ENCODE measurements around the gene ZNF683.
A peak's percentile ranks its signal among the peaks of the same experiment; 100 is the strongest.
"Not testable (repeated sequence)": the region's sequence is repeated elsewhere in the genome, so short reads cannot be mapped to it uniquely, and the experiment has no call there.

The ZNF683 gene

DNA sequence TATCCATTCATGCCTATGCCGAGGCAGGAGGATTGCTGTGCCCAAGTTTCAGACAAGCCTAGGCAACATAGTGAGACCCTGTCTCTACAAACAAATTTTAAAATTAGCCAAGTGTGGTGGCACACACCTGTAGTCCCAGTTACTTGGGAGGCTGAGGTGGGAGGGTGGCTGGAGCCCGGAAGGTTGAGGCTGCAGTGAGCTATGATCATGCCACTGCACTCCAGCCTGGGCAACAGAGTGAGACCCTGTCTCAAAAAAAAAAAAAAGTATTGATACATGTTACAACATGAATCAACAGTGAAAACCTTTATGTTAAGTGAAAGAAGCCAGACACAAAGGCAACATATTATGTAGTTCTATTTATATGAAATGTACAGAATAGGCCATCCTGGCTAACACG lies 12.5 kb upstream of the ZNF683 start:
- not testable (repeated sequence) for DNase-seq (ENCODE audit: low spot score)

- DNase-seq (ENCODE audit: low spot score): no peak
Observed at GRCh38 chr1:26384076-26384475, 11.5 kb upstream of the ZNF683 start.

- DNase-seq (ENCODE audit: low spot score): no peak
Observed at GRCh38 chr1:26378879-26379251, 6.3 kb upstream of the ZNF683 start.

GRCh38 chr1:26378088-26378878 lies 5.7 kb upstream of the ZNF683 start:
- DNase-seq (ENCODE audit: low spot score): peak; percentile 94

- DNase-seq (ENCODE audit: low spot score): no peak
Observed at GRCh38 chr1:26376050-26376449, 3.5 kb upstream of the ZNF683 start.

DNA sequence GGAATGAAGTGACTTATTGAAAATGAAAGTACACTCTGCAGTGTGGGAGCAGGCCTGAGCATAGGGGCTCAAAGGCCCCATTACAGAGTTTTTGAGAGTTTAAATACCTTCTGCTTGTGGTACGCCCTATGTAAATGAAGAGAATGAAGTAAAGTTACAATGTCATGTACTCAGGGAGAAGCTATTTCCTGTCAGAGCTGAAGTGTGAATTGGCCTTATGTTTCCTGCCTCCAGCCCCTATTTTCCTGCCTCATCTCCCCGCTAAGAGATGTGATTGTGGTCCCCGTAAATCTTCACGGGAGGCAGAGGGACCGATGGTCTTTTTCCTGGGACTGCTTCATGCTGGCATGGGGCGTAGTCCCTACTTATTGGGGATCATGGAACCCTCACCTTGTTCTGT lies 2.5 kb upstream of the ZNF683 start:
- DNase-seq (ENCODE audit: low spot score): no peak

DNA sequence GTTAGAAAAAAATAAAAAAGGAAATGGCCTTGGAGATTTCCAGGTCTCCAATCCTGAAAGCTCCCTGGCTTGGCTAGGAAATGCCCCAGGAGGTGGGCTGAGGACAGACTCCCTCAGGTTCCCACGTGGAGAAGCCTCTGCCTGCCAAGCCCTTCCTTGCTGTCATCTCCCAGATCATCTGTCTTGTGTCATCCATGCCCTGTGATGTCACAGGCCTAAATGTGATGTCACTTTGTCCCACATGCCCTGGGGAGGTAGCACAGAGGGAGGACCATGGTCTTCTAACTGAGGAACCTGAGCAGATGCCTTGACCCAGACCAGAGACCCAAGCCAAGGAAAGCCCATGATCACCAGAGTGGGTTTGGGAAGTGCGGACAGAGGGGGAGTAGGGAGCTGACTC lies 1.8 kb upstream of the ZNF683 start:
- DNase-seq (ENCODE audit: low spot score): not testable (repeated sequence)

GRCh38 chr1:26373789-26374188 lies 1.2 kb upstream of the ZNF683 start:
- DNase-seq (ENCODE audit: low spot score): no peak

DNA sequence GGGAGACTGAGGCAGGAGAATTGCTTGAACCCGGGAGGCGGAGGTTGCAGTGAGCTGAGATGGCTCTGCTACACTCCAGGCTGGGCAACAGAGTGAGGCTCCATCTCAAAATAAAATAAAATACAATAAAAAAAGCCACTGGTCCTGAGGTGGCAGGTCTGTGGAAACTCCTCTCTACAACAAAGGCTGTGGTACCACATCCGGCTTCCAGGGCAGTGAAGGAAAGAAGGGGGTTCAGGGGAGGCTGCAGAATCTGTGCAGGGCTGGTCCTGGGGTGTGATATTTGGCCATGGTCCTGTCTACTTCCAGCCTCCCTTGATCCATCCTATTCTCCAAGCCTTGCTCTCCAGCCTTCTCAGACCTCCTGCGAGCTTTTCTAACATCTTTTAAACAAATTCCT lies 731 bp upstream of the ZNF683 start:
- no peak for DNase-seq (ENCODE audit: low spot score)

GRCh38 chr1:26372039-26372438 lies 511 bp downstream of the ZNF683 start:
- DNase-seq (ENCODE audit: low spot score): peak; percentile 39

DNA sequence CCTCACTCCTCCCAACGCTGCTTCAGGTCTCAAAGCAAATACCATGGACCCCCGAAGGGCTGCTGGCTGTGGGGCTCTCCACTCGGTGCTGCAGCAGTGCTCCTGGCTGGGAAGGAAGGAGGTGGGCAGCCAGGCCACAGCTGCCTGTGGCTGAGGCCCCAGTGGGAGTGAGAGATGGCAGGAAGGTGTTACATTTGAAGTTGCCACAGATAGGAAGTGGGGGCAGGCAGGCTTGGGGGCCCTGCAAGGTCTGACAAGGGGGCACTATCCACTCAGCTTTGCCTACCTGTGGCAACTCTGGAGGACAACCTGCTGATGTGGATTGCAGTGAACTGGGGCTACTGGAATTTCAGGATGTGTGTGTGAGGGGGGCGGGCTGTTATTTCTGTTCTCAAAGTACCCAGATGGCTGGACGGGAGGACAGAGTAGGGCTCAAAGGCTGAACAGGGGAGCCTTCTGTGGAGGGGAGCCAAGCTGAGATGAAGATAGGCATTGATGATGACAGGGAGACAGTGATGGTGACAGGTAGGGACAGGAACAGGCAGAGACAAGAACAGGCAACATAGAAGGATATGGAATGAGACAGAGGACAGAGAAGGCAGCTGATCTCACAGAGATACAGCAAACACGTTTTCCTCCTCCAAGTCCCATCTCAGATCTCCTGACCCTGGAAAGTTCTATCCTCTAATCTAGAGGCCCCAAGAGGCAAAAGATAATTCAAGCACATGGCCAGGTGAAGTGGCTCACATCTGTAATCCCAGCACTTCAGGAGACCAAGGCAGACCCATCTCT lies 1.8 kb downstream of the ZNF683 start:
- DNase-seq (ENCODE audit: low spot score): no peak

DNA sequence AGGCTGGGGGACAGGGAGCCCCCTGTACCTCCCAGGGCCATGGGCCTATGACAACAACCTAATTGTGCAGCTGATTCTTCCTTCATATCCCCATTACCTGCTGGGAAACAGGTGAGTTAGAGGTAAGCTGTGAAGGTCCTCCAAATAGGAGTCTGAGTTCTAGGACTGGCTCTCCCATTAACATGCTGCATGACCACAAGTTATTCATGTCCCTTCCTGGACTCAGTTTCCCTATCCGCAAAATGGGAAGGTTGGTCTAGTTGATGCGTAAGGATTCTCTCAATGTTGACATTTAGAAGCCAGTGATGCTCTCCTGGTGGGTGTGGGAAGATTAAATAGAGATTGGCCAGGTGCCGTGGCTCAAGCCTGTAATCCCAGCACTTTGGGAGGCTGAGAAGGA lies 4.1 kb downstream of the ZNF683 start:
- no peak for DNase-seq (ENCODE audit: low spot score)

GRCh38 chr1:26368006-26368405 lies 4.5 kb downstream of the ZNF683 start:
- no peak for DNase-seq (ENCODE audit: low spot score)

GRCh38 chr1:26367441-26367840 lies 5.1 kb downstream of the ZNF683 start:
- no peak for DNase-seq (ENCODE audit: low spot score)

DNA sequence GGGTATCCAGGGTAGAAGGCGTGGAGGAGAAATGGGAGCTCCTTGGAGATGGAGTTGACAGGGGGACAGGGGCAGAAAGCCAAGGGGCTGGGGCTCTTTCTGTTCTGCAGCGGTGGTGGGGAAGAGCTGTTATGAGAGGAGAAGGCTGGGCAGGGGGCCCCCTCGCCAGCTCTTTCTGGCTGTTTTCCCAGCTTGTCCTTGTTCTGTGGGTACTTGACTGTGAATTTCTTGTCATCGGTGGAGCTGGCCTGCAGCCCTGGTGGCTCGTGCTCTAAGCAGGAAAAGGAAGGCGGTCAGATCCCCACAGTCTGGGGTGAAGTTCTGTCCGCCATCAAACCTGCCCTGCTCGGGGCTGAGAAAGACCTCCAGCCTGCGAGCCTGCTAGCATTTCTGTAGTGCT lies 7.6 kb downstream of the ZNF683 start:
- no peak for DNase-seq (ENCODE audit: low spot score)

DNA sequence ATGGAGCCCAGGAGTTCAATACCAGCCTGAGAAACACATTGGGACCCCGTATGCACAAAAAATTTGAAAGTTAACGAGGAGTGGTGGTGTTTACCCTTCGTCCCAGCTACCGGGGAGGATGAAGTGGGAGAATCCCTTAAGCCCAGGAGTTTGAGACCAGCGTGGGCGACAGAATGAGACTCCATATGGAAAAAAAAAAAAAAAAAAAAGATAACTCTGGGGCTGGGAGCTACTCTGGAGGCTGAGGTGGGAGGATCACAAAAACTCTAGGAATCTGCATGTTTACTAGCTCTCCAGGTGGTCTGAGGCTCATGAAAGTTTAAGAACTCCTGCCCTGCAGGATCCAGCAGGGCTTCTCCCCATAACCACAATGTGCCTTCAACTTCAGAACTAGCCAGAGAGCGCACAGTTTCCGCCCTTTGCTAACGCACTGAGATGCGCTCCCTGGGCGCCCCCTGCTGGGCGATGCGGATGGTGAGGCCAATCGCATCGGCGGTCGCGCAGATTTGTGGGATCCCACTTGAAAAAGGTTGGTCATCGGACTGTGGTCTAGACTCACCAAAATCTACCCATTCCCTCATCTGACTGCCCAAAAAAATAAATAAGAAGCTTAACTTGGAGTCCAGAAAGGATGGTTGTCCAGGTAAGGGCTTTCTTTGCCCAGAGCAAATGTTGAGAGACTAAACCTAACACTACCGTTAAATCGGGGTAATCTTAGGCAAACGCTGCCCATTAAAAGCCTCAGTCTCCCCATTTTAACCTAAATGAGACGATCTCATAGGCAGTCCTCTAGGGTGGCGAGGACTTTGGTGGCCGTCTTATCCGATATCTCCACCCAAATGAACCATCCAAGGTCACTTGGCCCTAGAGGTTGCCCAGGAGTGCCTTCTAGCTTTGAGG lies 8.8 kb downstream of the ZNF683 start:
- DNase-seq (ENCODE audit: low spot score): peak; percentile 80

DNA sequence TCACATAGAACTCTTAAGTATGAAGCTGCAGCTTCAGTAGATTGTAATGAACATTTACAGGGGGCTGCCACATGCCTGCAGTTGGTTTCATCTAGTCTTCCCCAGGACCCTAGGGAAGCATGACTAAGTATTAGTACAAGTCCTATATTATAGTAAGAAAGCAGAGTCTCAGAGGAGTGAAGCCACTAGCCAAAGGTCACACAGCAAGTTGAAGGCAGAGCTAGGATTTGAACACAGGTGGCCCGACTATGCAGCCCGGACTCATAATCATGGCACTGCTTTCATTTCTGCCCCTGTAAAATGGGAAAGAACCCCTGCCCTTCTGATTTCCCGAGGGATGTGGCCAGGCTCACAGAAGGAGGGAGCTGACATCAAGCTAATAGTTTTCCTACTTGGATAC lies 10.2 kb downstream of the ZNF683 start:
- DNase-seq (ENCODE audit: low spot score): no peak

DNA sequence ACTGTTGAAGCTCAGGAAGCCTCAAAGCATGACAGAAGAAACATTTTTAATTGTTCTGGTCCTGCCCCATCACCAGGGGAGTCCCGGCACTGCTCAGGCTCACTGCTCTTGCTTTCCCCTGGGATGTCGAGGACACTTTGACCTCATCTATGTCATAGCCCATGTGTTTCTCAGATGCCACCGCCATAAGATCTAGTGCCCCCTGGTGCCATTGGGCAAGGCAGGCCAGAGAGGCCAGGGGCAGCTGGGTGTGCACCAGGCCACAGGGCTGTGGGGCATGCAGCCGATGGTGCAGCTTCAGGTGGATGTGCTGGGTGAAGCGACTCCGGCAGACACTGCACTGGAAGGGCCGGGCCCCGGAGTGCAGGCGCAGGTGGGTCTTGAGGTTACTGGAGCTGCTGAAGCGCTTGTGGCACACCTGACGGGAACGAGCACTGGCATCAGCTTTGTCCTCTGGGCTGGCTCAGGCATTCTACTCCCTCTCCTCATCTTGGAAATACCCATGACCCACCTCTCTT lies 10.9 kb downstream of the ZNF683 start:
- DNase-seq (ENCODE audit: low spot score): no peak

GRCh38 chr1:26360807-26361604 lies 11.5 kb downstream of the ZNF683 start:
- DNase-seq (ENCODE audit: low spot score): no peak

DNA sequence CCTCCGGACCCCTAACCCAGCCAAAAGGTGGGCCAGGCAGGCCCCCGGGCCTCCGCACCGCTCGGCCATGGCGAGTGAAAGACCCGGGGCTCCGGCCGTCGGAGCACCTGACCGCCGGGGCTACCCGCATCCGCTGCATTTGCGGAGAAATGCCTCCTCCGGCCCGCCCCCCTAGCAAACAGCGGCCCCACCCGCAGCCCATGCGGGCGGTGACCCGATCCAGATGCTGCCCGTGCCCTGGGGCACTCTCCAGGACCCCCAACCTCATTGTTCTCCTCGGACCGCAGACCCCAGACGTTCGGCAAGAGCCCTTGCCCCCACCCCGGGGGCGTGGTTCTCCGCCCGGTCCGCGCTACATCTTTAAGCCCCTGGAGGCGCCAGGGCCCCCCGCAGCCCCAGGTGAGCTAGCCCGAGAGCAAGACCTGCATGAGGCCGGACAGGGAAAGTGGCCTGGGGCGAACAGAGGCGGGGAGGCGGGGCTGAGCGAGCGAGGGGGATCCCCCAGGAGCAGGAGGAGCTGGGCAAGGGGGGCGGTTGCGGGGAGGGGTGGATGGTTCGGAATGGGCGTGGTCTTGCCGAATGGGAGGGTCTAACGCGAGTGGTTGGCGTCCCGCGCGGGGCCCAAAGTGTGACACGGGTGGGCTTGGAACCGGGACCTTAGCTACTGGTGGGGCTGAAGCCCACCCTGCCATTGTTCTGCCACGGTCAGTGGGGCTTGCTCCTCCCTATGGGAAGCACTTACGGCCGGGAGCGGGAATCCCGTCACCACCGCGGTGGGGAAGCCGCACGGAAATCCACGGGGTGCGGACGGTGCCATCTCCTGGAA lies 12.4 kb downstream of the ZNF683 start:
- no peak for DNase-seq (ENCODE audit: low spot score)

Data from AG08395 (cell line).